Right cardiac atrium (tissue), 5 donors: ENCODE measurements around the gene TUBA4A. TPM values are rescaled to one million over a fixed set of nuclear protein-coding genes. Genes with fewer than 3 reads are reported as not detected.
A peak's percentile ranks its signal among the peaks of the same experiment; 100 is the strongest.

Source experiments
- ATAC-seq, 2 donors: fragments of 200-7000 bp; cut with Tn5 transposase; one replicate each; pipeline versions ENCODE4 v1.8.0 to v1.9.1; 2020; ENCODE audit warnings: moderate library complexity in 2 of 2, mild to moderate bottlenecking in 1 of 2
- DNase-seq, 3 donors: peaks; one replicate each; pipeline ENCODE4 v3.0.0-alpha.2; 2020
- H3K27ac ChIP-seq: one replicate; pipeline ENCODE4 v1.5.1; 2013; ENCODE audit warnings: mild to moderate bottlenecking, low read length, control low read depth, moderate library complexity
- H3K27me3 ChIP-seq: one replicate; pipeline ENCODE4 v1.6.1; 2013; ENCODE audit not compliant: control insufficient read depth, insufficient read depth
- H3K4me1 ChIP-seq: one replicate; pipeline ENCODE4 v1.6.1; 2013; ENCODE audit warnings: low read length; ENCODE audit not compliant: control insufficient read depth, insufficient read depth
- H3K4me3 ChIP-seq: one replicate; pipeline ENCODE4 v1.5.1; 2013; ENCODE audit warnings: low read length, control low read depth
- H3K9me3 ChIP-seq: one replicate; pipeline ENCODE4 v1.6.1; 2013; ENCODE audit warnings: low read length; ENCODE audit not compliant: control insufficient read depth
- WGBS: extraction: QIAGEN DNeasy Blood & Tissue Kit; methylation state at CpG from one replicate; pipeline ENCODE4 v1.1.7; 2013; 5-methylcytosine and 5-hydroxymethylcytosine counted together
- intact Hi-C, 4 donors: fragments of 100-400 bp; cut with DNase I; formaldehyde crosslinking; loops; one replicate each; pipeline versions ENCODE4 v1.11.0 to v1.14.0; 2022 to 2023
- polyA plus RNA-seq: library from polyadenylated mRNA; stranded (reverse); fragments of 200-250 nt; gene quantifications from one replicate; pipeline ENCODE4 v1.2.3, GENCODE V29; 2013
- total RNA-seq, 4 donors: library from RNA; stranded (reverse); fragmentation: NEBNext Ultra II Directional; extraction: Animal tissue kit (Norgen Biotek cat#: 25700); gene quantifications; one replicate each; pipeline ENCODE4 v1.2.1, GENCODE V29; 2021
- donor health status: healthy with polysubstance abuse.
- donor health status: DM: no; HTN: yes; CAD: no.
- donor health status: DM: no; HTN: no; CAD: no.
- donor health status: DM: no; HTN: yes; CAD: no; lungs with severe emphysema.
- donor health status: DM: yes; HTN: yes; CAD: no.

Gene TUBA4A
- total and polyA plus RNA-seq, 5 donors = 27.6 to 131 (median 68.5) TPM

GRCh38 chr2:219210196-219210885, 43.4 kb downstream of the TUBA4A start:
- 92% methylated on average over 24 of the region's 24 CpGs for WGBS
- intact Hi-C loops = loop anchor here in 1 of 4 donors (5.0 kb wide), 1 partner anchor 33 kb away; the partner anchor contains the start of genes CNPPD1 and RETREG2
- peak in 2 of 3 donors; percentile 32 to 56 for DNase-seq

GRCh38 chr2:219209236-219210195, 44.2 kb downstream of the TUBA4A start:
- no peaks in the 10 kb centered on the region for H3K27me3 ChIP-seq
- ATAC-seq (no peak), DNase-seq (peak in 1 of 3 donors; percentile 44)
- peaks cover 10% of the 10 kb centered on the region for H3K4me1 ChIP-seq
- no peak overlapping the region for H3K4me3 ChIP-seq
- H3K27ac ChIP-seq = no peak overlapping the region
- WGBS = 74% methylated on average over 18 of the region's 18 CpGs
- intact Hi-C loops = loop anchor here in 2 of 4 donors (5.0 kb wide), 2 partner anchors 32 to 37 kb away; partner anchors contain the start of genes CNPPD1 (in 1 of the 2), RETREG2 (in 1 of the 2) and SLC23A3 (in 1 of the 2)
- H3K9me3 ChIP-seq = no peaks in the 10 kb centered on the region

More at GRCh38 chr2:219210196-219210885, 43.4 kb downstream of the TUBA4A start:
- peaks cover 10% of the 10 kb centered on the region for H3K4me1 ChIP-seq
- H3K4me3 ChIP-seq = no peak overlapping the region
- H3K9me3 ChIP-seq = no peaks in the 10 kb centered on the region
- H3K27ac ChIP-seq = no peak overlapping the region
- no peak for ATAC-seq
- no peaks in the 10 kb centered on the region for H3K27me3 ChIP-seq

DNA sequence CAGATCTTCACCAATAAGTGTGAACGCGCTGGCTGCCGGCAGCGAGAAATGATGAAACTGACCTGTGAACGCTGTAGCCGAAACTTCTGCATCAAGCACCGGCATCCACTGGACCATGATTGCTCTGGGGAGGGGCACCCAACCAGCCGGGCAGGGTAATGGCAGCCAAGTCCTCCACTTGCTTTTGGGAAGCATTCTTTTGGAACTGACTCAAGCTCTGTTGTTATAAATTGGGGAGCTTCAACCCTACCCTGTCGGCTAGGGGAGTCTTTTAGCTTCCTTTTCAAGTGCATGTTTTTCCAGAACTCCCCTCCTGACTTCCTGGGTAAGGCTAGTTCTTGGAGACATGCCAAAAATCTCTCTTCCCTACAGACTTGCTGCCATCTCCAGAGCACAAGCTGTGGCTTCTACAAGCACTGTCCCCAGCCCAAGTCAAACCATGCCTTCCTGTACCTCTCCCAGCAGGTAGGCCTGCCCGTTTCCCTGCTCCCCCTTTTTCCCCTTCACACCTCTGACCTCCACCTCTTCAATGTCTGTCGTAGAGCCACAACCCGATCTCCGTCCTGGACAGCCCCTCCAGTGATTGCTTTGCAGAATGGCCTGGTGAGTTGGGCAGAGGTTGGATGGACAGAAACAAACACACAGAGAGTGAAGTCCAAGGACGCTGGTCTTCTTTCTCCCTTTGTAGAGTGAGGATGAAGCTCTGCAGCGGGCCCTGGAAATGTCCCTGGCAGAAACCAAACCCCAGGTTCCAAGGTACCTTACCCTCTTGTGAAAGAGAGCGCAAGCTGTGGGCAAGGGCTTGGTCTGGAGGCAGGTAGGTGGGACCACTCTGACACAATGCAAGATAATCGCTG, 45.6 kb downstream of the TUBA4A start:
- no peak overlapping the region for H3K4me3 ChIP-seq
- ATAC-seq (no peak), DNase-seq (peak in 2 of 3 donors; percentile 40 to 55)
- intact Hi-C loops = loop anchor here in 1 of 4 donors (5.0 kb wide), 1 partner anchor 36 kb away; the partner anchor contains the start of gene SLC23A3
- peaks cover 10% of the 10 kb centered on the region for H3K4me1 ChIP-seq
- no peaks in the 10 kb centered on the region for H3K27me3 ChIP-seq
- peak overlapping the region; percentile 82 for H3K27ac ChIP-seq
- H3K9me3 ChIP-seq = no peaks in the 10 kb centered on the region
- WGBS = 65% methylated on average over 17 of the region's 17 CpGs

DNA sequence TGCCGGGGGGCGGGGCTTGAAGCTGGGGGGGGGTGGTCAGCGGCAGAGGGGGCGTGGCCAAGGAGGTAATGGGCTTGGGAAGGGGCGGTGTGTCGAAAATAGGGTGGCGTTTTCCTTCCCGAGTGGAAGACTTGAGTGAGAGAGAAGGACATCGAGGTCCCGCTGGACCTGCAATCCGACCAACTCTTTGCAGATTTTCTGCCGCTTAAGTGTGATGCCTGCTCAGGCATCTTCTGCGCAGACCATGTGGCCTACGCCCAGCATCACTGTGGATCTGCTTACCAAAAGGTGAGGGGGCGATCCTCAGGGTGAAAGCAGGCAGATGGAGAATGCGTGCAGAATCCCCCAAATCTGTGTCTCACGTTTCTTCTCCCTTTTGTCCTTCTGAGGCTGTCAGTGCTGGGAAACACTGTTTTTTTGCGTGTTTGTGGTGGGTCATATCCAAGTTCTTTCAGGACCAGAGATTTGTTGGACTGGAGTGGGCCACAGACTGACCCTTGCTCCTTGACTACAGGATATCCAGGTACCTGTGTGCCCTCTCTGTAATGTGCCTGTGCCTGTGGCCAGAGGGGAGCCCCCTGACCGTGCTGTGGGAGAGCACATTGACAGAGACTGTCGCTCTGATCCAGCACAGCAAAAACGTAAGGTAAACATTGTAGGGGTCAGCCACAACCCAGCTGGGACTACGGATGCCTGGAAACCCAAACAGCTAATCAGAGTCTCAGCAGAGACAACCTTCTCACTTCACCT, 46.4 kb downstream of the TUBA4A start:
- Histone ChIP-seq H3K9me3 (no peaks in the 10 kb centered on the region), H3K4me3 (peak overlapping the region; percentile 59), H3K27me3 (no peaks in the 10 kb centered on the region), H3K4me1 (peaks cover 10% of the 10 kb centered on the region), H3K27ac (peak overlapping the region; percentile 82)
- intact Hi-C loops = loop anchor here in 1 of 4 donors (5.0 kb wide), 1 partner anchor 35 kb away; the partner anchor contains the start of gene SLC23A3
- ATAC-seq (no peak), DNase-seq (no peak)
- WGBS = 12% methylated on average over 22 of the region's 22 CpGs

DNA sequence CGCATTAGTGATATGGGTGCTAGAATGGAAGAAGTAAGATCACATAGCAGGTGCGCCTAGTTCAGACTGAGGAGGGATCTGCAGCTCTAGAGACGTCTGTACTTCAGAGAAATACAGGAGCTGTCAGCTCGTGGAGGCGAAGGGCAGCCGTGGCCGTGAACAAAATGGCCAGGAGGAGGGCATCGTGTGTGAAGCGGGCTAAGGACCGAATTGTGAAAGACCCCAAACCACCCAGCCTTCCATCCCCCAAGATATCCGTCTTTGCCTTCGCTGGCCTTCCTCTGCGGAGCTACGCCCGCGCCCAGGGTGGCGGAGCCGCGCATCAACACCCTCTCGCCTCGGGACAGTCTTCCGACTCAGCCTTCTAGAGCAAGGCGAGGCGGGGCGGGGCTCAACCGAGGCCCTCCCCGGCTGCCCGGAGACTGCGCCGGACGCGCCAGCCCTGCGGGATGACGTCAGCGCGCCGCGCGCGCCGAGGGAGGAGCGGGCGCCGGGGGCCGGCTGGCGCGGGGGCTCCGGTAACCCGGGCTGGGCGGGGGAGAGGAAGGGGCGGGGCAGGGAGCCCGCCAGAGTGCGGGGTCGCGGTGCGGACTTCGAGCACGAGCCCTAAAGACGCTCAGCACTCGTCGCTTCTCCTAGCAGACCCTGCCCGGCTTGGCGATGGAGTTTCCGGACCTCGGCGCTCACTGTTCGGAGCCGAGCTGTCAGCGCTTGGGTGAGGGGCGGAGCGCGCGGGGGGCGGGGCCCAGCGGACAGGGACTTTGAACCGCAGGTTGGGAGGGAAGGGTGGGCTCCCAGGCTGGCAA, 47.2 kb downstream of the TUBA4A start, which contains the start of gene ZFAND2B:
Gene ZFAND2B (plus strand): TSS at position 455 of the 806 bp plus-strand sequence. CDS start 206 bp downstream, at position 661.
- peak within 1 kb of the TSS; percentile 59 for H3K4me3 ChIP-seq
- H3K9me3 ChIP-seq = no peaks in the 10 kb centered on the region
- ATAC-seq (peak; percentile 97 to 98), DNase-seq (peak; percentile 96 to 99 (median 98))
- no peaks in the 10 kb centered on the region for H3K27me3 ChIP-seq
- H3K4me1 ChIP-seq = peaks cover 10% of the 10 kb centered on the region
- under 1% methylated on average over 76 of the region's 76 CpGs for WGBS
- H3K27ac ChIP-seq = peak within 1 kb of the TSS; percentile 92
- intact Hi-C loops = loop anchor here in 1 of 4 donors (5.0 kb wide), 1 partner anchor 34 kb away; the partner anchor contains the start of gene SLC23A3

DNA sequence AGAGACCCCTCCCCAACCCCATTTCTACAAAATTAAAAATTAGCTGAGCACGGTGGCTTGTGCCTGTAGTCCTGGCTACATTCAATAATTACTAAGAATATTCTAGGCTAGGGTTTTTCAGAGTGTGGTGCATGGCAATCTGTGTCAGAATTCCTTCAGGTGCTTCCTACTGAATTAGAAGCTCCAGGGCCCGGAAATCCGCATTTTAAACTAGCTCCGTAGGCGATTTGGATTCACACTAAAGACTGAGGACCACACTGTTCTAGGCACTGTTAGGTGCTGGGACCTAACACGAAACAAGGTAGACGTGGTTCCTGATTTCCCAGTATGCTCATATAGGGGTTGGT, 47.8 kb downstream of the TUBA4A start:
- 19% methylated on average over 7 of the region's 7 CpGs for WGBS
- H3K27ac ChIP-seq = peak overlapping the region; percentile 92
- intact Hi-C loops = loop anchor here in 1 of 4 donors (5.0 kb wide), 1 partner anchor 34 kb away; the partner anchor contains the start of gene SLC23A3
- H3K4me3 ChIP-seq = peak overlapping the region; percentile 59
- ATAC-seq = no peak
- no peaks in the 10 kb centered on the region for H3K9me3 ChIP-seq
- H3K27me3 ChIP-seq = no peaks in the 10 kb centered on the region
- H3K4me1 ChIP-seq = peaks cover 10% of the 10 kb centered on the region
- DNase-seq = no peak

GRCh38 chr2:219205165-219205538, 48.6 kb downstream of the TUBA4A start:
- Histone ChIP-seq H3K9me3 (no peaks in the 10 kb centered on the region), H3K27me3 (no peaks in the 10 kb centered on the region), H3K4me3 (no peak overlapping the region), H3K4me1 (peaks cover 10% of the 10 kb centered on the region), H3K27ac (no peak overlapping the region)
- WGBS = 80% methylated on average over 5 of the region's 5 CpGs
- ATAC-seq (no peak), DNase-seq (no peak)
- intact Hi-C loops = loop anchor here in 1 of 4 donors (5.0 kb wide), 1 partner anchor 33 kb away; the partner anchor contains the start of gene SLC23A3

- intact Hi-C loops = loop anchor here in 1 of 4 donors (5.0 kb wide), 1 partner anchor 32 kb away; the partner anchor contains the start of gene SLC23A3
- WGBS = 91% methylated on average over 7 of the region's 7 CpGs
- no peak for DNase-seq
Observed at GRCh38 chr2:219204425-219205164, 49.1 kb downstream of the TUBA4A start.

More at GRCh38 chr2:219204425-219205164, 49.1 kb downstream of the TUBA4A start:
- Histone ChIP-seq H3K9me3 (no peaks in the 10 kb centered on the region), H3K27ac (no peak overlapping the region), H3K4me1 (peaks cover 10% of the 10 kb centered on the region), H3K4me3 (no peak overlapping the region), H3K27me3 (no peaks in the 10 kb centered on the region)
- ATAC-seq = no peak
